ENCODE results near the gene SHISA4.

GRCh38 chr1:201930803-201931202 is 42.1 kb downstream of the SHISA4 start:
- no peak for TF ChIP-seq POLR2AphosphoS5 (IDR thresholded peaks at IDR 0.05; ENCODE audit: low read depth, low read length)
- no peak for TF ChIP-seq SIN3A (IDR thresholded peaks at IDR 0.05; ENCODE audit: borderline replicate concordance, insufficient read depth, low read length)
